Right lobe of liver (tissue), 4 donors: ENCODE results near the gene NOL4L.

Experiments
- CTCF ChIP-seq, 4 donors: fragments of 200-600 bp in 3 of 4; fragments of 450-650 bp in 1 of 4; IDR thresholded peaks; one replicate each; pipeline versions ENCODE4 v1.5.1 to v1.8.0; 2016 to 2022; ENCODE audit warnings: antibody characterized with exemption in 4 of 4, mild to moderate bottlenecking in 2 of 4
- POLR2A ChIP-seq: fragments of 450-650 bp; IDR thresholded peaks from one replicate; pipeline ENCODE4 v1.6.1; 2017; ENCODE audit warnings: antibody characterized with exemption, mild to moderate bottlenecking
- donor health status: DM: no; HTN: no; CAD: no.
- donor health status: DM: no; HTN: no; CAD: no.
- donor health status: DM: no; HTN: yes; CAD: no.

GRCh38 chr20:32578840-32579390, 6.2 kb downstream of the NOL4L start:
- no peak for TF ChIP-seq CTCF (IDR thresholded peaks at IDR 0.05)
- no peak for TF ChIP-seq POLR2A
